C4-2B (cell line): ENCODE results near the gene DDX27.

ENCODE experiments used
- ZFX ChIP-seq: fragments of 450-650 bp; IDR thresholded peaks from 2 replicates; pipeline ENCODE4 v1.6.1; 2017
- TF ChIP-seq, protein P1 (sequence below): fragments of 450-650 bp; conservative IDR thresholded peaks from 2 replicates; pipeline ENCODE4 v1.5.1; 2017; ENCODE audit warnings: mild to moderate bottlenecking

- TF ChIP-seq, protein P1, sequence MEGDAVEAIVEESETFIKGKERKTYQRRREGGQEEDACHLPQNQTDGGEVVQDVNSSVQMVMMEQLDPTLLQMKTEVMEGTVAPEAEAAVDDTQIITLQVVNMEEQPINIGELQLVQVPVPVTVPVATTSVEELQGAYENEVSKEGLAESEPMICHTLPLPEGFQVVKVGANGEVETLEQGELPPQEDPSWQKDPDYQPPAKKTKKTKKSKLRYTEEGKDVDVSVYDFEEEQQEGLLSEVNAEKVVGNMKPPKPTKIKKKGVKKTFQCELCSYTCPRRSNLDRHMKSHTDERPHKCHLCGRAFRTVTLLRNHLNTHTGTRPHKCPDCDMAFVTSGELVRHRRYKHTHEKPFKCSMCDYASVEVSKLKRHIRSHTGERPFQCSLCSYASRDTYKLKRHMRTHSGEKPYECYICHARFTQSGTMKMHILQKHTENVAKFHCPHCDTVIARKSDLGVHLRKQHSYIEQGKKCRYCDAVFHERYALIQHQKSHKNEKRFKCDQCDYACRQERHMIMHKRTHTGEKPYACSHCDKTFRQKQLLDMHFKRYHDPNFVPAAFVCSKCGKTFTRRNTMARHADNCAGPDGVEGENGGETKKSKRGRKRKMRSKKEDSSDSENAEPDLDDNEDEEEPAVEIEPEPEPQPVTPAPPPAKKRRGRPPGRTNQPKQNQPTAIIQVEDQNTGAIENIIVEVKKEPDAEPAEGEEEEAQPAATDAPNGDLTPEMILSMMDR: no peak
- TF ChIP-seq ZFX: no peak
These were observed 67.7 kb downstream of the DDX27 start for GRCh38 chr20:49286689-49287551.
